Subcutaneous adipose tissue (tissue), 4 donors: ENCODE data around the gene ISG20. TPM values are rescaled to one million over a fixed set of nuclear protein-coding genes. Genes with fewer than 3 reads are reported as not detected.

Experiments used
- CTCF ChIP-seq: fragments of 450-650 bp; IDR thresholded peaks from one replicate; pipeline ENCODE4 v1.5.1; 2016; ENCODE audit warnings: low read depth, mild to moderate bottlenecking, control low read depth, antibody characterized with exemption, moderate library complexity
- total RNA-seq, 4 donors: library from RNA; depleted of rRNA; stranded (reverse); fragments of >200 nt; gene quantifications; one replicate each; pipeline ENCODE4 v1.1.0, GENCODE V29; 2016

Gene ISG20
- total RNA-seq, 4 donors from 2014 or later: 7.5 to 12.4 (median 9.1) TPM

DNA sequence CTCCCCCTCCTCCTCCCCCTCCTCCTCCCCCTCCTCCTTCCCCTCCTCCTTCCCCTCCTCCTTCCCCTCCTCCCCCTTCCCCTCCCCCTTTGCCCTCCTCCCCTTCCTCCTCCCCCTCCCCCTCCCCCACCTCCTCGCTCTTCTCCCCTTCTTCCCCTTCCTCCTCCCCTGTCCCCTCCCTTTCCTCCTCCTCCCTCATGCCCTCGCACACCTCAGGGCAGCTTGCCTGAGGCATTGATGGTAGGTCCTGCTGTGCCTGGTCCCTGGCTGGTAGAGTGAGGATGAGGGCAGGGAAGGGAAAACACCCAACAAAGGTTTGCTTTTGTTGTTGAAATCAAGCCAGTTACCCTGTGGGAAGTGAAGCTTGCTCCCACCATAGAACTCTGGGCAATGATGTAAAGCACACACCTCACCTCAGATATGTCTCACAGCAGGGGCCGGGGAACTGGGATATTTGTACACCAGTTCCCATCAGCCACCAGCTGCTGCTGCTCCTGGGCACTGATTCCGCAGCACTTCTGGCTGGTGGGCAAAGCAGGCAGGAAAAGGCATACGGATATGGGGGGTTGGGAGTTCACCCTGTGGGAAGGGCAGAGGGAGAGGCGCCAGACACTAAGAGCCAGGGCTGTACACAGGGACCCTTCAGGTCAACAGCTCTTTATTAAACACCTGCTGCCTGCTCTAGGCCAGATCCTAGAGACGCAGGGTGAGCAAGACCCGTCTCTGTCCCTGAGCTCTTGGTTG lies 13.8 kb downstream of the ISG20 start:
- TF ChIP-seq CTCF: no peak

DNA sequence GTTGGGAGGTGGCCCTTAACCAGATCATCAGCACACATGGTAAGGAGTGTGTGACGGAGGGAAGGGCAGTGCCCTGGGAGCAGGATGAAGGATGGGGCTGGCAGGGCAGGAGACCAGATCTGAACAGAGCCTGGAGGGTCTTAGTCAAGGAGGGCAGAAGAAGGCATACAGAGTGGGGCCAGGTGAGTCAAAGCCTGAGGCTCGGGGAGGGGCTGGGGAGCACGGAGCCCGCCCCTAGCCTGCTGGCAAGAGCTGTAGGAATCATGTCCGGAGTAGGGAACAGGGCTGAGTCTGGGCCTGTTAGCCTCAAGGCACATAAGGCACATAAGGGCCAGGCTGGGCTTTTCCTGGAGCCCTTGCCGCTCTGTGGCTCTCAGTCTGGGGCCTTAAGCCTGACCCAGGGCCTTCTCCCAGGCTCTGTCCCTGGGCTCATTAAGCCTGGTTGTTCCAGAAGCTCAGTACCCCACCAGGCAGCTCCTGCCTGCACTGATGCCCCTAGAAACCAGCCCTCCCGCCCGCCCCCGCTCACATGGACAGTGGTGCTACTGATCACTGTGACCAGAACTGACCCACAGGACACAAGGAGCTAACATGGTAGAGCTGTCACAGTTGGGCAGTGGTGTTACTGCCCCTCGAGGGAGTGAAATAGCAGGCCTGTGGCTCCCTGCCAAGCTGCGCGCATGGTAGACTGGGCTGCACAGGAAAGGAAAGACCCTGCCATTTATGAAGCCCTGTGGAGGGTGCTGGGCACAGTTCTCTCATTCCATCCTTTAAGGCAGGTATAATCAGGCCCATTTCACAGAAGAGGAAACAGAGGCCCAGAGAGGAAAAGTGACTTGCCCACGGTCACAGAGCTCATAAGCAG lies 14.6 kb downstream of the ISG20 start:
- no peak for TF ChIP-seq CTCF

- no peak for TF ChIP-seq CTCF
Measured at GRCh38 chr15:88654430-88655102, 15.8 kb downstream of the ISG20 start.

- TF ChIP-seq CTCF: no peak
Measured at GRCh38 chr15:88655103-88655553, 16.3 kb downstream of the ISG20 start.

DNA sequence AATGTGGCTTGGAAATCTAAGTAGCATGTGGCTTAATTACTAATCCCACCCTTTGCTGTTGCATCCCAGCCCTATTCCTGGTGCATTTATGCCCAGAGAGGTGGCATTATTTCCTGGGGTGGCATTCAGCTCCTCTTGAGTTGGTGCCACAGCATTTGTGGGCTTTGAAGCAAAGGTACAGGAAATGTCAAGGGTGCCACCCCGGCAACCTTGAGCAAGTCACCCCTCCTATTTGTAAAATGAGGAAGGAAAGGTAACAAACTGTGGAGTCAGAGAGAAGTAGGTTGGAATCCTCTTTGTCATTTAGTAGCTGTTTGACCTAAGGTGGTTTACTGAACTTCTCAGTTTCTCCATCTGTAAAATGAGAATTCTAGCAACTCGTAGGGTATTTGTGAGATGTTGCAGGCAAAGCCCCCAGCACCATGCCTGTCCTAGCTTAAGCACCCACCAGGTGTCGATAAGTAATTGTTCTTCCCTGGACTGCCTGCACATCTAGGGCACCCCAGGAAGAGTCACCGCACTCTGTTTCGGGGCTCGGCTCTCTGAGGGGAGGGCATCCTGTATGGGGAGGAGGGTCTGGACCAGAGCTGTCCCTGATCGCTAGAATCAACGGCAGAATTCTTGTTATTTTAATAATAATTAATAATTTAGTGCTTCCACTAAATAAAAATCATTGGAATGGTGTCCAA lies 17.1 kb downstream of the ISG20 start:
- TF ChIP-seq CTCF: no peak

DNA sequence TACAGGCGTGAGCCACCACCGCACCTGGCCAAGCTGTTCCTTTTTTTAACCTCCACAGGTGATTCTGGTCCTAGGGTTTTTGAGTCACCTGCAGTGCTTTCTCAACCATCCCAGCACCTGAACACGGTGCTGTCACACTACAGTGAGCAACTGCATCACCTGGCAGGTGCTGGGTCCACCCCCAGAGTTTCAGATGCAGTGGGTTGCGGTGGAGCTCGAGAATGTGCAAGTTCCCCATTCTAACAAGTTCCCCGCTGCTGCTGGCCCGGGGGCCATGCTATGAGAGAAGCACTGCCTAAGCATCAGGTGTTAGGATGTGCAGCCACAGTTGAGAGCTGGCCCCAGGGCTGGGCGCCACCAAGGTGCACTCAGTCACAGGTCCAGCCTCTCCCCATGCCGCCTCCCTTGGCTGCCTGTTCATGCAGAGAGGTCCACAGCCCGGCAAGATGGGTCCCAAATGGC lies 18.0 kb downstream of the ISG20 start:
- TF ChIP-seq CTCF: no peak
